Activated CD8-positive, alpha-beta memory T cell treated with anti-CD3 and anti-CD28 coated beads for 24 hours (primary cell): ENCODE data around the gene CAPN11.
"Not testable (repeated sequence)": the region's sequence is repeated elsewhere in the genome, so short reads cannot be mapped to it uniquely, and the experiment has no call there.

Source experiments
- DNase-seq: peaks from one replicate; pipeline ENCODE4 v3.0.0-alpha.2; 2020

CAPN11 gene

GRCh38 chr6:44157152-44157521 lies 1.5 kb upstream of the CAPN11 start:
- DNase-seq = no peak

- no peak for DNase-seq
Measured at GRCh38 chr6:44161997-44162338, 3.3 kb downstream of the CAPN11 start.

- DNase-seq = no peak
Measured at GRCh38 chr6:44162876-44163625, 4.4 kb downstream of the CAPN11 start.

GRCh38 chr6:44166116-44166515 lies 7.5 kb downstream of the CAPN11 start:
- DNase-seq = no peak

- DNase-seq = no peak
Measured at GRCh38 chr6:44166591-44167184, 8.1 kb downstream of the CAPN11 start.

- no peak for DNase-seq
Measured at GRCh38 chr6:44167567-44167966, 8.9 kb downstream of the CAPN11 start.

GRCh38 chr6:44169154-44169553 lies 10.5 kb downstream of the CAPN11 start:
- DNase-seq = no peak

GRCh38 chr6:44169886-44170570 lies 11.4 kb downstream of the CAPN11 start:
- no peak for DNase-seq

GRCh38 chr6:44171899-44172546 lies 13.4 kb downstream of the CAPN11 start:
- DNase-seq = no peak

- peak; percentile 90 for DNase-seq
Measured at GRCh38 chr6:44172731-44173500, 14.3 kb downstream of the CAPN11 start.

GRCh38 chr6:44176130-44176761 lies 17.6 kb downstream of the CAPN11 start:
- DNase-seq = no peak

- DNase-seq = peak; percentile 66
Measured at GRCh38 chr6:44176762-44177509, 18.3 kb downstream of the CAPN11 start.

- DNase-seq = no peak
Measured at GRCh38 chr6:44177691-44178423, 19.2 kb downstream of the CAPN11 start.

- no peak for DNase-seq
Measured at GRCh38 chr6:44178424-44179071, 19.9 kb downstream of the CAPN11 start.

- no peak for DNase-seq
Measured at GRCh38 chr6:44179072-44179536, 20.5 kb downstream of the CAPN11 start.

- no peak for DNase-seq
Measured at GRCh38 chr6:44179648-44180047, 21.0 kb downstream of the CAPN11 start.

GRCh38 chr6:44180406-44180805 lies 21.8 kb downstream of the CAPN11 start:
- DNase-seq = no peak

GRCh38 chr6:44180886-44181285 lies 22.3 kb downstream of the CAPN11 start:
- DNase-seq = no peak

GRCh38 chr6:44181784-44182183 lies 23.2 kb downstream of the CAPN11 start:
- not testable (repeated sequence) for DNase-seq

- DNase-seq = no peak
Measured at GRCh38 chr6:44182911-44183390, 24.3 kb downstream of the CAPN11 start.
